ENCODE results near the gene EPS8L1.
"Not testable (repeated sequence)": the region's sequence is repeated elsewhere in the genome, so short reads cannot be mapped to it uniquely, and the experiment has no call there.

The EPS8L1 gene

DNA sequence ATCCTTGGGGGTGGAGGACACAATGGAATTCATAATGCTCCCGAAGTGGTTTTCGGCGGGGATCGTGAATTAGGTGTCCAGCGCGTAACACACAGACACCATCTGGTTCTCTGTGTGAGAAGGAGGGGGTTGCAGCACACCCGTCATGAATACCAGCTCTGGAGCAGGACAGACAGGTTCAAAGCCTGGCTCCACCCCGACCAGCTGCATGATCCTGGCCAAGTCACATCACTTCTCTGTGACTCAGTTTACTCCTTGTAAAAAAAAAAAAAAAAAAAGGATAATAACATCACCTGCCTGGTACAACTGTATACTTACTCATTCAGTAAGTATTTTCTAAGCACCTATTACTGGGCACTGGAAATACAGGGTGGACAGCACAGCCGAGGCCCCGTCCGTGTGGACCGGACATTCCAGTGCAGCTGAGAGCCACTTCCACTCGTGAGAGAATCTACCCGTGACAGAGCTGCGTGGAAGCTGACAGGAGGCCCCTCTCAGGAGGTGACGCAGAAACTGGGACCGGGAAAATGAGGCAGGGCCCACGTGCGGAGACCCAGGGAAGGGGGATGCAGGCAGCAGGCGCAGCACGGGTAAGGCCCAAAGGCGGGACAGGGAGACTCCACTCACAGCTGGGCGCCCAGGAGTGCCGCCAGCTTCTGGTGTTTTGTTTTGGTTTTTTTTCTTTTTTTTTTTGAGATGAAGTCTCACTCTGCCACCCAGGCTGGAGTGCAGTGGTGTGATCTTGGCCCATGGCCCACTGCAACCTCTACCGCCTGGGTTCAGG is 24.7 kb upstream of the EPS8L1 start:
- no peak for DNase-seq

GRCh38 chr19:55053735-55054134 is 21.9 kb upstream of the EPS8L1 start:
- DNase-seq, result no peak

DNA sequence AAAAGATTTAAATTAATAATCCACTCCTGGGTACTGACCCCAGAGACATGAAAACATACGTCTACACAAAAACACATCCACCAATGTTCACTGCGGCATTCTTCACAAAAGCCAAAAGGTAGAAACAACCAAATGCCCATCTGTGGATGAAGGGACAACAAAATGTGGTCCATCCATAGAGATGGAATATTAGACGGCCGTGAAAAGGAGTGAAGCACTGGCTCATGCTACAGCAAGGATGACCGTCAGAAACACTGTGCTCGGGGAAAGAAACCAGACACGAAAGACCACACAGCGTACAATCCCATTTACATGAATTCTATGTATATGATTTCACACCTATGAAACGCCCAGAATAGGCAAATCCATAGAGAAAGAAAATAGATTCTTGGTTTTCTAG is 18.8 kb upstream of the EPS8L1 start:
- no peak for DNase-seq

- no peak for DNase-seq
Observed at GRCh38 chr19:55058781-55059610, 16.7 kb upstream of the EPS8L1 start.

GRCh38 chr19:55060287-55060686 is 15.4 kb upstream of the EPS8L1 start:
- DNase-seq, result not testable (repeated sequence)

DNA sequence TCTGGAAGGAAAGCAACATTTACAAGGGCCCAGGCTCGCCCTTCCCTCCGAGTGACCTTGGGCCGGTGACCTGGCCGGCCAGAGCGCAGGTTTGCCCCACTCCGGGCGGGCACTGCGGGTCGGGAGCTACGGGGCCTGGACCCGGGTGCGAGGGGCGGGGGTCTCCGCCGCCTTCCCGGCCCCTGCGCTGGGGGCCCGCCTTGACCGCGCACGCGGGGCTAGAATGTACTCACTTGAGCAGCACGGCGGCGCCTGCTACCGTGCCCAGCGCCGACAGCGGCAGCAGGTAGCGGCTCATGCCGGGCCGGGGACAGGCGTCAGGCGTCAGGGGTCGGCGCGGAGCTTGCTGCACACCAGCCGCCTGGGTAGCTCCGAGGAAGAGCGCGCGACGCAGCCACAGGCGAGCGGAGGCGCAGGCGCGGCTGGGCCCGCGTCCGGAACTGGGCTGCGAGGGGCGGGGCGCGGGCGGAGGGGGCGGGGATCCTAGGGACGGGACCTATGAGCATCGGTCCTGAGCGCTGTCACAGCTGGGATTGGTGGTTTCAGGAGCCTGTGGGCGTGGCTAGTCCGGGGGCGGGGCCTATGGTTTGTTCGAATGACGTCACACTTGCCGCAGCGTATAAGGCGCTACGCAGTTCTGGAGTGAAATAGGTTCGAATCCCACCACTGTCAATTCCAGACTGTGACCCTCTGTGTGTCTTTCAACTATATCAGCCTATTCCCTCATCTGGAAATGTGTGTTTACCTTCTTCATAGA is 12.8 kb upstream of the EPS8L1 start, which contains the start of gene RDH13:
Gene RDH13, minus strand, starts transcription at position 414 of the 757 bp plus-strand sequence. Its CDS starts 116 bp downstream, at position 298.
- DNase-seq, result peak; percentile 92

- no peak for DNase-seq
Observed at GRCh38 chr19:55063492-55063843, 12.2 kb upstream of the EPS8L1 start.

DNA sequence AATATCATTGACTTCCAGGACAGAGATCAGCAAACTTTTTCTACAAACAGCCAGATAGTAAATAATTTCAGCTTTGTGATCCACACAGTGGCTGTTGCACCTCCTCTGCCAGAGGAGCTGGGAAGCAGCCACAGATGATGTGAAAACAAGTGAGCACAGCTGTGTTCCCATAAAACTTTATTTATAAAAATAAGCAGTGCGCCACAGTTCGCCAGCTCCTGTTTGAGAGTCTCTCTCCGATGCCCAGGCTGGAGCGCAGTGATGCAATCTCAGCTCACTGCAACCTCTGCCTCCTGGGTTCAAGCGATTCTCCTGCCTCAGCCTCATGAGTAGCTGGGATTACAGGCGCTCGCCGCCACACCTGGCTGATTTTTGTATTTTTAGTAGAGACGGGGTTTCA is 10.2 kb upstream of the EPS8L1 start:
- DNase-seq, result not testable (repeated sequence)

DNA sequence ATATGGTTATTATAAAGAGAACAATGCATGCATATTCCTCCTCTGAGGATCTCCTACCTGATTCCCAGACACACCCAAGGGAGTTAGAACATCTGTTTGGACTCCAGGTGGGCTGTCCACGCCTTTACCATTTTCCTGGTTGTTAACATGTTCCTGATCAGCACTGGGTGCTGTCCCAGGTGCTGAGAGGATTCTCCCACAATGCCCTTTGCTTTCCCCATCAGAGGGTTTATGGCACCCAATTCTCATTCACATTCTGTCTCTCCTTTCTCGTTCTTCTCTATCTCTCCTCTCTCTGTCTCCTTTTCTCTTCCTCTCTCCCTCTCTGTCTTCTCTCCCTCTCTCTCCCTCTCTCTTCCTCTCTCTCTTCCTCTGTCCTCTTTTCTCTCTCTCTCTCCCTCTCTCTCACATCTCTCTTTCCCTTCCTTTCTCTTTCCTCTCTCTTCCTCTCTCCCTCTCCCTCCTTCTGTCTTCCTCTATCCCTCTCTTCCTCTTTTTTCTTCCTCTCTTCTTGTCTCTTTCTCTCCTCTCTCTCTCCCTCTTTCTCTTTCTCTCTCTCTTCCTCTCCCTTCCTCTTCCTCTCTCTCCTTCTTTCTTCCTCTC is 9.5 kb upstream of the EPS8L1 start:
- no peak for DNase-seq

DNA sequence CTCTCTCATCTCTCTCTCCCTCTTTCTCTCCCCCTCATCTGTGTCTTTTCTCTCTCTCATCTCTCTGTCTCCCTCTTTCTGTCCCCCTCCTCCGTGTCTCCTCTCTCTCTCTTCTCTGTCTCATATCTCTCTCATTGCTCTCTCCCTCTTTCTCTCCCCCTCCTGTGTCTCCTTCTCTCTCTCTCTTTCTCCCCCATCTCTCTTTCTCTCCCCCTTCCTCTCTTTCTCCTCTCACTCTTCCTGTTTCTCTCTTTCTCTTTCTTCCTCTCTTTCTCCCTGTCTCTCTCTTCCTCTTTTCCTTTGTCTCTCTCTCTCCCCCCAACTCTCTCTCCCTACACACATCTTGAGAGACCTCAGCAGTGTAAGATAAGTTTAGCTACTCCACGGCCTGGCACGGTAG is 7.8 kb upstream of the EPS8L1 start:
- DNase-seq, result no peak

GRCh38 chr19:55068950-55069864 is 6.5 kb upstream of the EPS8L1 start:
- DNase-seq, result no peak

- DNase-seq, result no peak
Observed at GRCh38 chr19:55069865-55070197, 5.8 kb upstream of the EPS8L1 start.

GRCh38 chr19:55070466-55071128 is 5.1 kb upstream of the EPS8L1 start:
- no peak for DNase-seq

DNA sequence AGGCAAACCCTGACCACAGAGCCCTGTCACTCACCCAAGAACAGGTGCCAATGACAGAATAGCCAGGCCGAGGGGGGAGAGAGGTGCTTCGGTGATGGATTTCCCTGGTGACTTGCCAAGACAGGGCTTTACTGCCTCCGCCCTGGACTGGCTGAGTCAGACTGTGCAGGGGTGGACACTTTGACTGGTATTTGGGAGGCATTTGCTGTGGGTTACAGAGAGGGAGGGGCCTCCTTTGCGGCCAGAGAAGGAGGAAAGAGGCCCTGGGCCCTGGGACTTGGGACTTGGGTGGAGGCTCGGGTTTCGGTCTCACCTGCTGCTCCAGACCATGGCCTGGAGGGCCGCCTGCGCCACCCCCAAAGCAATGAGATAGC is 4.6 kb upstream of the EPS8L1 start:
- DNase-seq, result peak; percentile 38

DNA sequence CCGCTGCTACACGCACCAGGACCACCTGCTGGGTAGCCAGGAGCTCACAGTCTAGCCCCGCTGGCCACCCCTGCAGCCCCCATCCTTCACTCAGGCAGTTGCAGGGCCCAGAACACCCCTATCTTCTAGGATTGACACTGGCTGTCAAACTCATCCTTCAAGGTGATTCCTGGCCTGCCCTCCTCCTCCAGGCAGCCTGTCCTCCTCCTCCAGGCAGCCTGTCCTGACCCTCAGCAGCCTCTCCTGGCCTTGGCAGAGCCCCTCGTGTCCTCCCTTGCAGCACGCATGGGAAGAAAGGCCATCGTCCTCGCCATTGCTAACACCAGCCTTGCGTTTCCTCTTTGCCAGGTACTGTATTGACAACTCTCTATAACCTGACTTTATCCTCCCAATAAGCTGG is 3.8 kb upstream of the EPS8L1 start:
- DNase-seq, result no peak

DNA sequence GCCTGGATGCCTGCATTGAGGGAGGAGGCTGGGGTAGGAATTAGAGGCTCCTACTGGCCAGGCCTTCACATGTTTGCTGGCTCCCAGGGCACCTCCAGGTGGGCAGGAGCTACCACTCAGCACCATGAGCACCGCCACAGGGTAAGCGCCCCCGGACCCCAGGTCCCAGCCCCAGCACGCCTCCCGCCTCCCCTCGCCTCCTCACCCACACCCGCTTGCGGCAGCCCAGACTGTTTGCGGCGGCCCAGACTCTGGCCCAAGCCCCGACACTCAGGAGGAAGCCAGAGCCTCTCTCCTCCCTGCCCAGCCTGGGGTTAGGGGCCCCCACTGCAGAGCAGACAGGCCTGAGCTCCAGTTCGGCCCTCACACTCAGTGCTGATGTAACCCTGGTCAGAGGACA is 652 bp downstream of the EPS8L1 start:
- DNase-seq, result no peak

GRCh38 chr19:55077106-55077505 is 1.4 kb downstream of the EPS8L1 start:
- DNase-seq, result no peak

GRCh38 chr19:55078996-55079395 is 3.3 kb downstream of the EPS8L1 start:
- DNase-seq, result no peak

GRCh38 chr19:55079400-55080038 is 3.9 kb downstream of the EPS8L1 start:
- DNase-seq, result no peak

GRCh38 chr19:55080121-55080967 is 4.7 kb downstream of the EPS8L1 start:
- peak; percentile 39 for DNase-seq

Data from fibroblast of skin of abdomen (primary cell).